GM21529 (cell line): ENCODE results near the gene TGIF1.
A peak's percentile ranks its signal among the peaks of the same experiment; 100 is the strongest.
"Not testable (repeated sequence)": the region's sequence is repeated elsewhere in the genome, so short reads cannot be mapped to it uniquely, and the experiment has no call there.

ENCODE experiments used
- ATAC-seq: cut with Tn5 transposase; IDR thresholded peaks from one replicate; pipeline ENCODE4 v1.9.1; 2021; ENCODE audit not compliant: unreplicated experiment

The TGIF1 gene

GRCh38 chr18:3455090-3455635 is 5.2 kb downstream of the TGIF1 start:
- ATAC-seq = no peak

- ATAC-seq = no peak
Measured at GRCh38 chr18:3455907-3456685, 6.1 kb downstream of the TGIF1 start.

GRCh38 chr18:3456686-3457069 is 6.7 kb downstream of the TGIF1 start:
- ATAC-seq = no peak

GRCh38 chr18:3457261-3457724 is 7.3 kb downstream of the TGIF1 start:
- ATAC-seq = no peak

GRCh38 chr18:3458378-3458777 is 8.4 kb downstream of the TGIF1 start:
- no peak for ATAC-seq

- ATAC-seq = no peak
Measured at GRCh38 chr18:3458952-3459853, 9.2 kb downstream of the TGIF1 start.

- no peak for ATAC-seq
Measured at GRCh38 chr18:3460823-3461398, 10.9 kb downstream of the TGIF1 start.

- no peak for ATAC-seq
Measured at GRCh38 chr18:3461704-3462103, 11.7 kb downstream of the TGIF1 start.

- ATAC-seq = no peak
Measured at GRCh38 chr18:3463051-3463450, 13.1 kb downstream of the TGIF1 start.

GRCh38 chr18:3466045-3466444 is 16.1 kb downstream of the TGIF1 start:
- no peak for ATAC-seq

- no peak for ATAC-seq
Measured at GRCh38 chr18:3466872-3467271, 16.9 kb downstream of the TGIF1 start.

- no peak for ATAC-seq
Measured at GRCh38 chr18:3468066-3468705, 18.2 kb downstream of the TGIF1 start.

GRCh38 chr18:3468833-3469232 is 18.9 kb downstream of the TGIF1 start:
- ATAC-seq = no peak

- no peak for ATAC-seq
Measured at GRCh38 chr18:3471141-3471648, 21.2 kb downstream of the TGIF1 start.

GRCh38 chr18:3472121-3472520 is 22.1 kb downstream of the TGIF1 start:
- not testable (repeated sequence) for ATAC-seq

- ATAC-seq = peak; percentile 80
Measured at GRCh38 chr18:3472681-3473544, 22.9 kb downstream of the TGIF1 start.

GRCh38 chr18:3478262-3478978 is 28.4 kb downstream of the TGIF1 start:
- ATAC-seq = no peak

- ATAC-seq = no peak
Measured at GRCh38 chr18:3479978-3480509, 30.1 kb downstream of the TGIF1 start.
